ENCODE results near the gene CEP85. TPM values are rescaled to one million over a fixed set of nuclear protein-coding genes. Genes with fewer than 3 reads are reported as not detected.

CEP85 gene
- total and polyA plus RNA-seq, 2 of the 13 experiments (the other 11 are each of a cell fraction or from before 2014, with no cell fraction given): 16.1 to 26.7 TPM

DNA sequence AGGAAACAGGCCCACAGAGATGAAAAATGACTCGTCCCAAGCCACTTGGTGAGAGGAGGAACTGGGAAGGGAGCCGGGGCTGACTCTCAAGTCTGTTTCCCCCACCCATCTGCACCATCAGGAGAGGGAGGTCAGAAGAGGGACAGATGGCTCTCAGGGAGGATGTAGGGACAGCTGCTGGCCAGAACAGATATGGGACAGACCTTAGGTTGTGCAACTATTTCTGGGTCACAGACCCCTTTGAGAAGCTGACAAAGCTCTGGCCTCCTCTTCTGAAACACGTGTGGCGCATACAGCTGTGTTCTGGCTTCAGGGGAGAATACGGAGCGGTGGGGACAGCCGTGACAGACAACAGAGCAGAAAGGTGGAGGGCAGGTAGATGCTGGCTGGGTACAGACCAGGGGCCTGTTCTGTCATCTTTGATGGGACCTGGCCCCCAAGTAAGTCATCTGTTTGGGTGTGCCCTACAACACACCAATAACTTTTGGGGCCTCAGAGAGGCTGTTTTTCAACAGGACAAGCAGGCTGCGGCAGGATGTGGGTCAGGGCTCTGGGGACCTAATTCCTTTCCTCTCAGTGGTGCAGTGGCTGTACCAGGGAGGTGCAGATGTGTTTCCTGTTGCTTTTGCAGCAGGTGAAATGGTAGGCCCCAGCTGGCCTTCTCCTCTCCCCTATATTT lies 53.2 kb downstream of the CEP85 start:
- POLR2A ChIA-PET: interaction anchor here (0.5 kb wide), 1 partner anchor 24 kb away, joined by 5 read pairs; no protein-coding TSS in a partner anchor
- no peak for DNase-seq (ENCODE audit: low spot score)
- no TSS peak for BruUV-seq (replicated peaks)
- Histone ChIP-seq H3K27me3 (ENCODE audit: control insufficient read depth in 1 of 2, insufficient read depth in 2 of 2, low read length in 2 of 2) (no peaks in the 10 kb centered on the region), H2AFZ (ENCODE audit: low read length) (no peak overlapping the region), H3K79me2 (ENCODE audit: insufficient read depth, low read length) (no peaks in the 10 kb centered on the region), H3K27ac (ENCODE audit: extremely low read length, insufficient read depth, low read length) (no peak overlapping the region), H3K4me3 (replicated peaks in 1 of 3; ENCODE audit: insufficient read depth in 1 of 3, low read depth in 2 of 3, low read length in 3 of 3) (no peak overlapping the region), H3K9ac (ENCODE audit: insufficient read depth, low read depth, low read length) (no peak overlapping the region), H3K9me3 (ENCODE audit: low read length) (no peaks in the 10 kb centered on the region), H4K20me1 (ENCODE audit: insufficient read depth, low read length) (no peaks in the 10 kb centered on the region), H3K4me1 (ENCODE audit: insufficient read depth, low read length) (no peaks in the 10 kb centered on the region), H3K4me2 (ENCODE audit: low read depth, low read length) (no peak overlapping the region), H3K36me3 (replicated peaks in 1 of 2; ENCODE audit: control insufficient read depth in 1 of 2, insufficient read depth in 2 of 2, low read length in 2 of 2) (no peaks in the 10 kb centered on the region; a peak in 1 of 5 replicates)
- CTCF ChIA-PET (ENCODE audit: low intra/inter-chr PET ratio, low total read pairs): interaction anchor here (2.7 to 3.4 kb wide), 3 partner anchors 34 to 130 kb away, joined by 22 to 51 read pairs (median 22); no protein-coding TSS in a partner anchor
- intact Hi-C loops (cut with micrococcal nuclease; ENCODE audit: unreplicated experiment): no loop called here
- ATAC-seq: no peak
- WGBS (ENCODE audit: low lambda C conversion rate): 89% methylated on average over 7 of the region's 8 CpGs
- in situ Hi-C loops (cut with HindIII; ENCODE audit: extremely low pct_ligation_motif_present, low pct_unique_long_range_greater_than_20kb): loop anchor here (5.0 kb wide), 1 partner anchor 75 kb away; no protein-coding TSS in a partner anchor
- FAIRE-seq: no peak
- TF ChIP-seq, protein P1, sequence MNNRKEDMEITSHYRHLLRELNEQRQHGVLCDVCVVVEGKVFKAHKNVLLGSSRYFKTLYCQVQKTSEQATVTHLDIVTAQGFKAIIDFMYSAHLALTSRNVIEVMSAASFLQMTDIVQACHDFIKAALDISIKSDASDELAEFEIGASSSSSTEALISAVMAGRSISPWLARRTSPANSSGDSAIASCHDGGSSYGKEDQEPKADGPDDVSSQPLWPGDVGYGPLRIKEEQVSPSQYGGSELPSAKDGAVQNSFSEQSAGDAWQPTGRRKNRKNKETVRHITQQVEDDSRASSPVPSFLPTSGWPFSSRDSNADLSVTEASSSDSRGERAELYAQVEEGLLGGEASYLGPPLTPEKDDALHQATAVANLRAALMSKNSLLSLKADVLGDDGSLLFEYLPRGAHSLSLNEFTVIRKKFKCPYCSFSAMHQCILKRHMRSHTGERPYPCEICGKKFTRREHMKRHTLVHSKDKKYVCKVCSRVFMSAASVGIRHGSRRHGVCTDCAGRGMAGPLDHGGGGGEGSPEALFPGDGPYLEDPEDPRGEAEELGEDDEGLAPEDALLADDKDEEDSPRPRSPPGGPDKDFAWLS (CRISPR knock-in tag; IDR thresholded peaks at IDR 0.05; ENCODE audit: borderline replicate concordance): no peak
- TF ChIP-seq, protein P2, sequence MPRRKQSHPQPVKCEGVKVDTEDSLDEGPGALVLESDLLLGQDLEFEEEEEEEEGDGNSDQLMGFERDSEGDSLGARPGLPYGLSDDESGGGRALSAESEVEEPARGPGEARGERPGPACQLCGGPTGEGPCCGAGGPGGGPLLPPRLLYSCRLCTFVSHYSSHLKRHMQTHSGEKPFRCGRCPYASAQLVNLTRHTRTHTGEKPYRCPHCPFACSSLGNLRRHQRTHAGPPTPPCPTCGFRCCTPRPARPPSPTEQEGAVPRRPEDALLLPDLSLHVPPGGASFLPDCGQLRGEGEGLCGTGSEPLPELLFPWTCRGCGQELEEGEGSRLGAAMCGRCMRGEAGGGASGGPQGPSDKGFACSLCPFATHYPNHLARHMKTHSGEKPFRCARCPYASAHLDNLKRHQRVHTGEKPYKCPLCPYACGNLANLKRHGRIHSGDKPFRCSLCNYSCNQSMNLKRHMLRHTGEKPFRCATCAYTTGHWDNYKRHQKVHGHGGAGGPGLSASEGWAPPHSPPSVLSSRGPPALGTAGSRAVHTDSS (CRISPR knock-in tag; conservative IDR thresholded peaks at IDR 0.05): no peak
- no peak for TF ChIP-seq ZSCAN9 (CRISPR knock-in tag; IDR thresholded peaks at IDR 0.05; ENCODE audit: borderline replicate concordance)

Measured in HepG2 (cell line).